GM19397 (cell line): ENCODE measurements around the gene FXYD1.
"Not testable (repeated sequence)": the region's sequence is repeated elsewhere in the genome, so short reads cannot be mapped to it uniquely, and the experiment has no call there.

Source experiments
- ATAC-seq: cut with Tn5 transposase; IDR thresholded peaks from one replicate; pipeline ENCODE4 v1.9.1; 2021; ENCODE audit warnings: mild to moderate bottlenecking, moderate library complexity; ENCODE audit not compliant: unreplicated experiment

The FXYD1 gene

DNA sequence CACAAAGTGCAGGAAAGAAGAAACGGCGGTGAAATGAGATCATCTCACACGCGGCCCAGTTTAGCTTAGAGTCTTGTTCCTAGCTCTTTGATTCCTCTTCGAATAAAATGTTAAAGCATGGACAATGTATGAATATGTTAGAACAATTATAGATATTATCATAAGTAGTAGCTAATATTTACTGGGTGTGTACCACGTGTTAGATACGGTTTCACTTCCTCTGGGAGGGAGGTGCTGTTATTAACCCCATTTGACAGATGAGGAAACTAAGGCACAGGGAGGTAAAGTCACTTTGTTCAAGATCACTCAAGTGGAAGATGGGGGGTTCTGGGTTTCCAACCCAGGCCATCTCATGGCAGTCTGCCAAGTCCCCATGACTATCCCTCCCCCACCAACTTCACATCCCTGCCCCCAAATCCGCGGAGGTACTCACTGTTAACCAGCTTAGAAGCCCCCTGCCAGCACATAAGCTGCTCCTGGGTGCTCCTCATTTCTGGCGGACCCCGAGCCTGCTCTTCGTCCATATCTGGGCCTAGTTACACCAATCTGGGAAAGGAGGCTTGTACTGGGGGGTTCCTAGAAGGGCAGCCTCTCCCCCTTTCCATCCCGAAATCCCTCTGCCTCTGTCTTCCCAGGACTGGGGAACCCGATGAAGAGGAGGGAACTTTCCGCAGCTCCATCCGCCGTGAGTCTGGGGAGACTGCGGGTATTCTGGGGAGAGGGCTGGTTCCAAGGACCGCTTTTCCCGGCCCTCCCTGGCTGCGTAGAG lies 3.4 kb downstream of the FXYD1 start:
- ATAC-seq = no peak

DNA sequence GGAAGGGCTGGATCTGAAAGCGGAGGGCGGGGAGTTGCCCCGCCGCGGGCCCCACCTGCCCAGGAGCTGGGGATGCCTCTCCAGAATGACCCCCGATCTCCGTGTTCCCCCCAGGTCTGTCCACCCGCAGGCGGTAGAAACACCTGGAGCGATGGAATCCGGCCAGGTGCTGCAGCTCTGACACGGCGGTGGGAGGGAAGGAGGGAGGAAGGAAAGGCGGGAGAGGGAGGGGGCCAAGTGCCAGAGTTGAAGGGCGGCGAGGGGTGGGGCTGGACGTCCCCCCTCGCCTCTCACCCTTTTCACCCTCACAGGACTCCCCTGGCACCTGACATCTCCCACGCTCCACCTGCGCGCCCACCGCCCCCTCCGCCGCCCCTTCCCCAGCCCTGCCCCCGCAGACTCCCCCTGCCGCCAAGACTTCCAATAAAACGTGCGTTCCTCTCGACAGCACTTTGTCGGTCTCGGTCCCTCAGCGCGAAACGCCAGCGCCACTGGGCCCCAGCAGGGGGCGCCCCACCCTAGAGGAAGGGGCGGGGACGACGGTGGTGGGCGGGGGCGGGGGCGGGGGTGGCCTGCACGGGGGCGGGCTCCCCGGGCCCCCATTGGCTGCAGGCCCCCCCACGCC lies 4.1 kb downstream of the FXYD1 start:
- ATAC-seq = no peak

DNA sequence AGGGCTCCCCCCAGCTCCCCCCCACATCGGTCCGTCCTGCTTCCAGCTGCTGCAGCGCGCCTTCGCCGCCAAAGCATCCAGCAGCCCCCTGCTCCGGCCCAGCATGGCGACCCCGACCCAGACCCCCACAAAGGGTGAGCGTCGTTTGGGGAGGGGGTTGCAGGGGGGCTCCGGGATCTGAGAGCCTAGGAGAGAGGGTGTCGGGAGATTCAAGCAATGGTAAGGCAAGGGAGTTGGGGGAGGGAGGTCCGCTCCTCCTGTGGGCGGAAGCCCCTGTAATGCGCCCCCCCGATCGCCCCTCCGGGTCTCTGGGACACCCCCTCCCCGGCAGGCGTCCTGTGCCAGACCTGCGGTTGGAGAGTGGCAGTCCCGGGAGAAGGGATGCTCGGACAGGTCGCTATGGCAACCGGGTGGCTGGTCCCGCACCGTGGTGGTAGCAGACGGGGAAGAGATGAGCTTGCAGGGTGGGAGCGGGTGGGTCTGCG lies 4.6 kb downstream of the FXYD1 start, which contains the start of gene FXYD7:
Gene FXYD7, plus strand, starts transcription at position 25 of the 485 bp plus-strand sequence. Its CDS starts 79 bp downstream, at position 104.
- ATAC-seq = no peak

DNA sequence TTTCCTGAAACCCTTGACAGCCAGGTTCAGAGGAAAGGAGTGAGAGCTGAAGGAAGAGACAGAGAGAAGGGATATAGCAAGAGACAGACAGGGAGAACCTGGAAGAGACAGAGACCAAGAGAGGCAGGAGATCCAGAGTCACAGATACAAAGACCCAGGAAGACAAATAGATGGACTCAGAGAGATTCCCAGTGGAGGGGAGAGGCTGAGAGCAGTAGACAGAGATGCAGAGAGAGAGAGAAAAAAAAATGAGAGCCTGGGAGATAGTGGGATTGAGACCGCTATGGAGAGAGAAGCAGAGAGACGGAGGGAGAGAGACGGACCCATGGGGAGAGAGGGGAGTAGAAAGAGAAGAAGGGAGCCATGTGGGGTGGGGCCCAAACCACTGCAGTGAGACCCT lies 5.2 kb downstream of the FXYD1 start:
- no peak for ATAC-seq

DNA sequence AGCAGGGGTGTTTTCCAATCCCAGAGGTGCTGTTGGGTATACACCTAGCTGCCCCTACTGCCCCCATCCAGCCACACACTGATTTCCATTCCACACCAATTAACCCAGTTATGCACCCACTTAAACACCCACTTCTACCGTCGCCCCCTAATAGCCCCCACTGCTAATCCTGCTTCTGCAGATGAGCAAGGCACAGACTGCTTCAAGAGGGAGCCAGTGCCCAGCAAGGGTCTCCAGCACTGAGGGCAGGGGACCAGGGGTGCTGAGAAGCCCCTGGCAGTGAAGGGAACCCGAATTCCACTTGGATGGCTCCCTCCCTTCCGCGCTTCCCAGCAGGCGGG lies 5.6 kb downstream of the FXYD1 start:
- no peak for ATAC-seq

DNA sequence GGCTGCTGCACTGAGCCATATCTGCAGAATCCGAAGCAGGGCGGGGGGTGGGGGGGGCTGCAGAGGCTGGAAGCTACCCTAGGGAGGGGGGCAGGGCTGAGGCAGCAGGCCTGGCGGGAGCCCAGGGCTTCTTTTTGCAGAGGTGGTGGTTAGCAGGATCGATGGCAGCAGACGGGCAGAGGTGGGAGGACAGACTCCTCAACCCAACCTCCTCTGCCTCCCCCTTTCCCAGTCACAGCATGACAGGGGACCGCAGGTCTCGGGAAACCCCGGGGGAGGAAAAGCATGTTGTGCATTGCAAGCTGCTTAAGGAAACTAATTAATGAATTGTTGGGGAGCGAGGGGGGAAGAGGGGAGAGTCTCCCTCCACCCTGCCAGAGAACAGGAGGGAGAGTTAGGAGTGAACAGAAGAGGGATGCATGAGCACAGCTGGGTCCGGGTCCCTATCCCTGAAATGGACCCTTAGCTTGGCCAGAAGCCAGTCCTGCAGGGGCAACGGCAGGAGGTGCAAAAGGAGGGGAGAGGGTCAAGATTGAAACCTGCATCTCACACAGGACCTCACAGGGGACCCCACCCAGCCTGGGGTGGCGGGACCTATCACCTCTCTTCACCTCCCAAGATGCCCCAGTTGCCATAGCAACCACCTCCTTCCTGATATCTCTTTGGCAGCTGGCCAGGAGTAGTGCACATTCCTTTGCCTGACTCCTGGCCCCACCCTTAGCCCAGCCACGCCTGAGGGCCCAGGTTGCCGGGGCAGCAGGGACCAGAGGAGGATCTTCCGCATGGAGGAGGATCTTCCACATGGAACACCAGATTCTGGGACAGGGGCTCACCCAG lies 6.2 kb downstream of the FXYD1 start:
- ATAC-seq = no peak

DNA sequence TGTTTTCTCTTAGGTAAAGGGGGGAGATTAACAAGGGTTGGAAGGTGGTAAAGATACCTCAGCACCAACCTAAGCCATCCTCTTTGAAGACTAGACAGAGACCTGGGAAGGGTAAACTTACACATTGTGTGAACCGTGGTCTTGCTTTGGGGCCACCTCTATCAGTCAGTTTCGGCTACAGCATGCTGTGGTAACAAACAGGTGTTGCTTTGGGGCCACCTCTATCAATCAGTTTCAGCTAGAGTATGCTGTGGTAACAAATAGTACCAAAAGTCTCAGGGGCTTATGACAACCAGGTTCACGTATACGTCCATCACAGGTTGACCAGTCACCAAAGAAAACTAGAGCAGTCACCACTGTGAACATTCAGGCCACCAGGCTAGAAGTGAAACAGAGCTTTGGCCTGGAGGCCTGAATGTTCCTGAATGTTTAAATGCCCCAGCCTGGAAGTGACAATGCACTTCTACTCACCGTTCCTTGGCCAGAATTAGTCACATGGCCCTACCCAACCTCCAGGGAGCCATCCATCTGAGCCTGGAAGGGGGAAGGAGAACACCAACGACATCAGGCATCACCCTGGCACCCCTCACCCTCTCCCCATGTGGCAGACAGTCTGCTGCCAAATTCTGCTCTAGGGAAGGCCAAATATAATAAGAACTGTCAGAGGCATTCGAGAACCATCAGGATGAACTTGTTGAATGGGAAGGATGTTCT lies 8.3 kb downstream of the FXYD1 start:
- ATAC-seq = no peak

DNA sequence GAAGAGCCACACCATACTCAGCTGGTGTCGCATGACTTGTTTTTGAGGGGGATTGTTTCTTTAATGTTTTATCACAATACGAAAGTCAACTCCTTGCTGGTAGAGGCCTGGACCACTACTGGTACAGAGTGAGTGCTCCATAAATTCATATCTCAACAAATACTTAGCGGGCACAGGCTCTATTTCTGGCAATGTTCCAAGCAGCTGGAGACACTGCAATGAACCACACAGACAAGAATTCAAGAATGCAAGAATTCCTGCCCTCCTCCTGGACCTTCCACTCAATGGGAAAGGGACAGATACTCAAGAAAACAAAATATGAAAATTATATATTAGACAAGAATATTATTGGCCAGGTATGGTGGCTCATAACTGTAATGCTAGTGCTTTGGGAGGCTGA lies 10.8 kb downstream of the FXYD1 start:
- no peak for ATAC-seq

DNA sequence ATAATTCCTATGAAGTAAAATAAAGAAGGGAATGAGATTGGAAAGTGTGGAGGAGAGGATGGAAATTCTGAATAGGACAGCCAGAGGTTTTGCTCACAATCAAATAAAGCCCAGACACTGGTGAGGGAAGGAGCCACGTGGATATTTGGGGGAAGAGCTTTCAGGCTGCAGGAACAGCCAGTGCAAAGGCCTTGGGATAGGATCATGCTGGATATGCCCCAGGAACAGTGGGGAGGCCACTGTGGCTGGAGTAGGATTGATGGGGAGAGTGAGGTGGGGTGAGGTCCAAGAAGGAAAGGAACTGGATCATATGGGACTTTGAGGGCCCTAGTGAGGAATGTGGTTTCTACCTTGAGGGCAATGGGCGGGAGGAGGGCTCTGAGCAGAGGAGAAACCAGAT lies 11.8 kb downstream of the FXYD1 start:
- ATAC-seq = no peak

DNA sequence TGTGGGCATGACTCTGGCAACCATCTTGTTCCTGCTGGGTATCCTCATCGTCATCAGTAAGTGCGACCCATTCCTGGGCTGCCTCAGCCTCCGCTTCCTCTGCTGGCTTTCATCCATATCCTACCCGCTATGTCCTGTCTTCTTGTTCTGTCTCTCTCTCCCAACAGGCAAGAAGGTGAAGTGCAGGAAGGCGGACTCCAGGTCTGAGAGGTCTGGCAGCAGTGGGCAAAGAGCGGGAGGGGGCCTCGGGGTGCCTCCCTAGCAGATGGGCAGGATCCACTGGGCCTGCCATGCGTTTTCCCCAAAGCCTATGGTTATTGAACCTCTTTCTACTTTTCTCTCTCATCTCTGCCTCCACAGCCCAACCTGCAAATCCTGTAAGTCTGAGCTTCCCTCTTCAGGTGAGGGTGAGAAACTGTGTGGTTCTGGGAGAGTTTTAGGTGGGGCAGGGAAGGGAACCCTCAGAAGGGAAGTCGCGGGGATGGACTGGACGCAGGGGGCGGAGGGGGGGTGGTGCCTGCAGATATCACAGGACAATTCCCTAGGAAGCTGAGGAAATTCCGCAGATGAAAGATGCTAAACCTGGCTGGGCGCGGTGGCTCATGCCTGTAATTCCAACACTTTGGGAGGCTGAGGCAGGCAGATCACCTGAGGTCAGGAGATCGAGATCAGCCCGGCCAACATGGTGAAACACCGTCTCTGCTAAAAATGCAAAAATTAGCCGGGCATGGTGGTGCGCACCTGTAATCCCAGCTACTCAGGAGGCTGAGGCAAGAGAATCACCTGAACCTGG lies 12.8 kb downstream of the FXYD1 start:
- no peak for ATAC-seq

DNA sequence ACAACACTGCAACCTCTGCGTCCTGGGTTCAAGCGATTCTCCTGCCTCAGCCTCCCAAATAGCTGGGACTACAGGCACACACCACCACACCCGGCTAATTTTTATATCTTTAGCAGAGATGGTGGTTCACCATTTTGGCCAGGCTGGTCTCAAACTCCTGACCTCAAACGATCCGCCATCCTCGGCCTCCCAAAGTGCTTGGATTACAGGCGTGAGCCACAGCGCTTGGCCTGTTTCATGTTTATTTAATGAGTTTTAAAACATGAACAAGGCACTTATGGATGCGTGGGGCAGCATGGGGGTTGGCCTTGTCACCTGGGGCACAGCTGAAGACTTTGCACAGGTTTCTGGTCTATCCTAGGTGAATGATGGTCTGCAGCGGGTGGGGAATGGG lies 14.5 kb downstream of the FXYD1 start:
- not testable (repeated sequence) for ATAC-seq

DNA sequence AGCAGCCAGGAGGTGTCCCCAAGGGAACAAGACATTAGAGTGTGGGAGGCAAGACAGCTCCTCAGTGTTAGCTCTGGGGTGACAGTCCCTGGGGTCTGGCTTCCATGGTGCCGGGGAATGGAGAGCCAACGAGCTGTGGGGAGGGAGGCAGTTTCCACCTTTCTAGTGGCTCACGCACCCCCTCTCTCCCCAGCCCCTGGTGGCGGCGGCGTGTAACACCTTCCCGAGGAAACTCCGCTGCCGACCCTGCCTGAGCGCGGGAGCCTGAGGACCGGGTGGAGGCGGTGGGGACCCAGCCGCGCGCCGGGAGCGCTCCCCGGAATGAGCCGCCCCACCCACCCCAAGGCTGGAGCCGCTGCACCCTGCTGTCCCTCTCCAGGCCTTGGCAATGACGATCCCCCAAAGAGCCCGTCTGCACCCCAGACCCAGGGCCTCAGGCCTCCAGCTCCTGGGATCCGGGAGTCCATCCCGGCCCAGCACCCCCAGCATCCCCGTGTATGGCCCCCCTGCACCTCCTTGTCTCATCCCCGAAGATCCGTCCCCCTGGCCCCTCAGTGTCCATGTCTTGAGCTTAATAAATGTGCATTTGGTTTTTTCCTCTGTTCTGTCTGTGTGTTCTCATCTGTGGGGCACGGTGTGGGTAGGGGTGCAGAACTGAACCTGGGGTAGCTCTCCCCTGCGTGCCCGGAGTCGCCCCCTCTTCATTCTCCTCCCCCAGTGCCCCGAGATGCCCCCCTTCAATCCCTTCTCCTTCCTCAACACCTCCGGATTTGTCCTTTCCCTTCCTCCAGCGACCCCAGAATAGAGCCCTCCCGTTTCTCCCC lies 15.3 kb downstream of the FXYD1 start:
- ATAC-seq = no peak

DNA sequence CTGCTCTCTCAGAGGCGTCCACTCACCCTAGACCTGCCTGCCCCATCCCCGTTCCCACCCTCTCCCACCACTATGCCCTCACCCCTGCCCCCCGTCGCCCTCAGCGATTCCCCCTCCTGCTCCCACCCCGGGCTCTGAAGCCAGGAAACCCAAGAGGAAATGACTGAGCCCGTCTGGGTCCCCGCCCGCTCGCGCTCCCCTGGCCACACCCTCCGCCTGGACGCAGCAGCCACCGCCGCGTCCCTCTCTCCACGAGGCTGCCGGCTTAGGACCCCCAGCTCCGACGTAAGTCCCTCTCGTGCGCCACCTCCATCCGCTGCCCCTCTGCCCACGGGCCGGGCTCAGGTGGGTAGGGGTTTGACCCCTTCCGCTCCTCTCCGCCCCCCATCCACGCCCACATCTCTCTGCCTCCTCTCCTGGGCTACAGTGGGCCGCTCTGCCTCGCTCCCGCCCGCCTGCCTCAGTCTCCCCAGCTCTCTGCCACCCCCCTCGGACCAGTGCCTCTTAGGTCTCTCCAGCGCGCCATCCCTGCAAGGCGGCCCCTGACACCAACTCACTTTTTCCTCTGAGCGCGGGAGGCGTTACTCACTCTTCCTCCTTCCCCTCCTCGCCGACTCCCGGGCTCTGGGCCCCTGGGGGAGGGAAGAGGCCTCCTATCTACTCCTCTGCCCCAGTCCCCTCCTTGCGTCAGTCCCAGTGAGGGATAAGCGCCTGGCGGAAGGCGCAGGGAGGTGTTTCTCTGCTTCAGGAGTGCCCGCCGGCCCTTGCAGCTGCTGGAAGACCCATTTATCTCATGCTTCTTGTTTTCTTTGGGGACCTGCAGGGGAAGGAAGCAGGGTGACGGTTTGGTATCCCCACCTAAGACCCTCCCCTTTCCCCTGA lies 16.1 kb downstream of the FXYD1 start, which contains the start of gene FXYD5:
Gene FXYD5, plus strand, starts transcription at position 211 of the 882 bp plus-strand sequence. CDS start 816 bp downstream, outside the sequence.
- ATAC-seq = peak; percentile 37

DNA sequence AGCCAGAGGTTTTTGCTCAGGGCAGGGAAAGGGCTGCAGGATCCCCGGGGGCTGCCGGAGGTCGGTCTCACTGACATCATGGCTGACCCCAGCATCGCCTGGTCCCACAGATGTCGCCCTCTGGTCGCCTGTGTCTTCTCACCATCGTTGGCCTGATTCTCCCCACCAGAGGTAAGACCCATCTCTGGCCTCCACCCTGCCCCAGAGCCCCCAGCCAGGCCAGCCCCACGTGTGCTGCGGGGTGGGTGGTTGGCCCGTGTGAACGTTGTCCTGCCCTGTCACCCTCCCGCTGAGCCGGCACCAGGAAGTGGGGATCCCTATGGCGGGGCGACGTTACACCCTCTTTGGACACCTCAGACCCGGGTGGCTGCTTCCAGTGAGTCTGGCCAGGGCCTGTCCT lies 16.8 kb downstream of the FXYD1 start:
- ATAC-seq = peak; percentile 39

DNA sequence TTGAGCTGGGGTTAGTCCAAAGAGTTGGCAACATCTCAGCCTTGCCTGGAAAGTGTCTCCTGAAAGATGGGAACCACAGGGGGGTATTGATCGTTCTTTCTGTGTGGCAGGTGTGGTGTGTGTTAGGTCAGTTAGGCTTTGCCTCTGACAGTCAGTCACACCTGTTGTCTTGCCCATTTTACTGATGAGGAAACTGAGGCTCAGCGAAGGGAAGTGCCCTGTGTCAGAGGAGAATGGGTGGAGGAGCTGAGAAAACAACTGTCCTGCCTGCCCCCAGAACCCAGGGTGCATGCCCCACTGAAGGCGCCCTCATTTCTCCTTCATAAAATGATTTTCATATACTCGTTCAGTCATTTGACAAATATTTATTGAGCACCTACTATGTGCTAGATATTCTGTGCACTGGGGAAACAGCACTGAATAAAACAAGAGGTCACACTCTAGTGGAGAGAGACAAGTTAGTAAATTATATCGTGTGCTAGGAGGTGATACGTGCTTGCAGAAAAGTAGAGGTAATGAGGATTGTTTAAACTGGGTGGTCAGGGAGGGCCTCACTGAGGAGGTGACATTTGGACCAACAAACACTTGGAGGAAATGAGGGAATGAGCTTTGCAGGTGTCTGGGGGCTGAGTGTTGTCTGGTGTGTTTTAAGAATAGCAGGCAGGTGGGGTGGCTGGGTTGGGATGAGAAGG lies 17.5 kb downstream of the FXYD1 start:
- no peak for ATAC-seq

DNA sequence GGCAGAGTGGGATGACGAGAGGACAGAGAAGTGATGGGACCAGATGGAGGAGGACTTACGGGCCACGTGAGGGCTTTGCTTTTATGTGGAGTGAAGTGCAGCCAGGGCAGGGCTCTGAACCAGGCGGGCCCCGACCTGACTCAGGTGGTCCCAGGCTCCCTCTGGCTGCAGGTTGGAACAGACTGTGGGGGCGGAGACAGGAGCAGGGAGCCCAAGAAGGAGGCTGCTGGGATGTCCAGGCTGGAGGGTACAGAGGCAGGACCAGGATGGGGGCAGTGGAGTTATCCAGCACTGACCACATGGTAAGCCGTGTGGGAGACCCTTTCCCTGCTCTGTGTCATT lies 18.0 kb downstream of the FXYD1 start:
- ATAC-seq = no peak

DNA sequence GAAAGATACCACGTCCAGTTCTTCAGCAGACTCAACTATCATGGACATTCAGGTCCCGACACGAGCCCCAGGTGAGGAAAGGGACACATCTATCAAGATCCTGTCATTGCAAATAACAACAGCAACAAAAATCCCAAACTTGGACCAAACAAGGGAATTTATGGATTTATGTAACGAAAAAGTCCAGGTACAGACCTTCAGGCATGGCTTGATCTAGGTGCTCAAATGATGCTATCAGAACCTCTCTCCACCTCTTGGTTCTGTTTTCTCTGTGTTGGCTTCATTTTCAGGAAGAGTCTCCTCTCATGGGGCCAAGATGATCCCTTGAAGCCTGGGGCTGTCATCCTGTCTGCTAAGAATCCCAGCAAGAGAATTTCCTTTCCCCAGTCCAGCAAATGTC lies 18.8 kb downstream of the FXYD1 start:
- no peak for ATAC-seq

DNA sequence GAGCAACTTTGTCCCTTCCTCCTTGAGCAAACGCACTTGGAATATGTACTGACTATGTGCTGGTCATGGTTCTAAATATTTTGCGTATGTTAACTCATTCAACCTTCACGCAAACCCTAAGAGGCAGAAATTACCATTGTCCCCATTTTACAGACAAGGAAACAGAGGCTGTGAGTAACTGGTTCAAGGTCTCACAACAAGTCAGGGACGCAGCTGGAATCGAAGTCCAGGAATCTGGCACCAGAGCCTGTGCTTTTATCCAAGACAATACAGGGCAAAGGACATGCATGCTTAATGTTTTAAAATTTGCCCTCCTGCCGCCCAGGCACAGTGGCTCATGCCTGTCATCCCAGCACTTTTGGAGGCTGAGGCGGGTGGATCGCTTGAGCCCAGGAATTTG lies 21.0 kb downstream of the FXYD1 start:
- no peak for ATAC-seq
